CD4-positive, alpha-beta T cell (primary cell): ENCODE measurements around the gene CD74. TPM values are rescaled to one million over a fixed set of nuclear protein-coding genes. Genes with fewer than 3 reads are reported as not detected.
A peak's percentile ranks its signal among the peaks of the same experiment; 100 is the strongest.

Experiments
- ATAC-seq: fragments of 200-7000 bp; cut with Tn5 transposase; one replicate; pipeline ENCODE4 v1.10.0; 2022; ENCODE audit warnings: mild to moderate bottlenecking; ENCODE audit not compliant: poor library complexity
- CTCF ChIA-PET: fragments of 350-600 bp; sonication (Branson Sonifier 250); formaldehyde crosslinking; loops from one replicate; lab custom pipeline; 2021; ENCODE audit warnings: antibody characterized with exemption, inconsistent platforms; lab: Charles Lee
- POLR2A ChIA-PET: fragments of 350-600 bp; sonication (Branson Sonifier 250); formaldehyde crosslinking; loops from one replicate; lab custom pipeline; 2021; ENCODE audit warnings: antibody characterized with exemption, inconsistent platforms; lab: Charles Lee
- DNase-seq, 14 experiments: peaks; one replicate each; pipeline ENCODE4 v3.0.0-alpha.2; 2013 to 2020; ENCODE audit warnings: mixed read lengths in 2 of 14
- H3K27ac ChIP-seq, 2 donors: one replicate each; pipeline versions ENCODE4 v1.5.1 to v1.7.0; 2013; ENCODE audit warnings: low read length in 2 of 2, low read depth in 1 of 2, mild to moderate bottlenecking in 1 of 2
- H3K27me3 ChIP-seq, 2 experiments: 1 replicate in 1 of 2; 2 replicates in 1 of 2; pipeline versions ENCODE4 v1.6.1 to v1.7.0; 2013; ENCODE audit warnings: low read length in 2 of 2, control low read depth in 1 of 2, mild to moderate bottlenecking in 1 of 2, moderate library complexity in 1 of 2; ENCODE audit not compliant: insufficient read depth in 2 of 2, control insufficient read depth in 1 of 2
- H3K36me3 ChIP-seq: one replicate; pipeline ENCODE4 v1.6.1; 2013; ENCODE audit warnings: low read length, control low read depth; ENCODE audit not compliant: insufficient read depth
- H3K4me1 ChIP-seq: one replicate; pipeline ENCODE4 v1.6.1; 2013; ENCODE audit warnings: low read length, control low read depth; ENCODE audit not compliant: insufficient read depth
- H3K4me3 ChIP-seq: one replicate; pipeline ENCODE4 v1.5.1; 2013; ENCODE audit warnings: mild to moderate bottlenecking, low read length, moderate library complexity
- H3K9me3 ChIP-seq, 2 experiments: 1 replicate in 1 of 2; 2 replicates in 1 of 2; pipeline versions ENCODE4 v1.6.1 to v1.7.0; 2013; ENCODE audit warnings: low read length in 2 of 2, mild to moderate bottlenecking in 2 of 2, control low read depth in 1 of 2, moderate library complexity in 1 of 2; ENCODE audit not compliant: control insufficient read depth in 1 of 2, insufficient read depth in 1 of 2
- H3K27ac Mint-ChIP-seq: one replicate; pipeline ENCODE4 v1.8.0; 2020; ENCODE audit warnings: mixed read lengths
- H3K27me3 Mint-ChIP-seq: one replicate; pipeline ENCODE4 v1.8.0; 2021; ENCODE audit warnings: mixed read lengths
- H3K36me3 Mint-ChIP-seq: one replicate; pipeline ENCODE4 v1.8.0; 2021; ENCODE audit warnings: low read depth, mixed read lengths
- H3K4me1 Mint-ChIP-seq: one replicate; pipeline ENCODE4 v1.8.0; 2021; ENCODE audit warnings: low read depth, mixed read lengths
- H3K4me3 Mint-ChIP-seq: one replicate; pipeline ENCODE4 v1.8.0; 2020; ENCODE audit warnings: mild to moderate bottlenecking, mixed read lengths
- H3K9me3 Mint-ChIP-seq: one replicate; pipeline ENCODE4 v1.8.0; 2020; ENCODE audit warnings: mixed read lengths
- CTCF ChIP-seq: fragments of 200-600 bp; IDR thresholded peaks from one replicate; pipeline ENCODE4 v1.8.0; 2022; ENCODE audit warnings: antibody characterized with exemption, mild to moderate bottlenecking
- intact Hi-C, 2 experiments: fragments of 100-400 bp; cut with DNase I in 1 of 2; cut with micrococcal nuclease in 1 of 2; formaldehyde crosslinking; loops; one replicate each; pipeline versions ENCODE4 v1.15.1 to v1.9.0; 2023 to 2025; cut with DNase I, micrococcal nuclease
- total RNA-seq, 174 experiments: library from RNA in 2 of 174; stranded (reverse) in 2 of 174; gene quantifications; one replicate each; pipeline ENCODE4 v1.2.3 and lab custom pipeline; 2021 to 2026

The CD74 gene
- total RNA-seq, 2 experiments from 2014 or later: 299 to 303 TPM

GRCh38 chr5:150442699-150443080 is 30.0 kb upstream of the CD74 start:
- peak overlapping the region; percentile 70 for H3K27ac Mint-ChIP-seq
- H3K4me1 Mint-ChIP-seq: peaks cover 29% of the 10 kb centered on the region
- peaks cover 64% of the 10 kb centered on the region for H3K36me3 Mint-ChIP-seq
- Histone ChIP-seq H3K4me1 (peaks cover 20% of the 10 kb centered on the region), H3K27ac (no peak overlapping the region), H3K4me3 (no peak overlapping the region), H3K9me3 (no peaks in the 10 kb centered on the region), H3K27me3 (no peaks in the 10 kb centered on the region), H3K36me3 (peaks cover 56% of the 10 kb centered on the region)
- H3K27me3 Mint-ChIP-seq: no peaks in the 10 kb centered on the region
- no peak for DNase-seq
- no peak for ATAC-seq
- intact Hi-C loops: no loop called here
- CTCF ChIA-PET: no interaction called here
- no peaks in the 10 kb centered on the region for H3K9me3 Mint-ChIP-seq
- no peak for TF ChIP-seq CTCF
- POLR2A ChIA-PET: interaction anchor here (0.6 to 1.0 kb wide), 3 partner anchors 30 to 61 kb away, joined by 3 read pairs; partner anchors contain the start of gene CD74
- H3K4me3 Mint-ChIP-seq: no peak overlapping the region

GRCh38 chr5:150441813-150442698 is 29.3 kb upstream of the CD74 start:
- Histone ChIP-seq H3K4me3 (no peak overlapping the region), H3K9me3 (no peaks in the 10 kb centered on the region), H3K36me3 (peaks cover 49% of the 10 kb centered on the region), H3K27ac (no peak overlapping the region), H3K27me3 (no peaks in the 10 kb centered on the region), H3K4me1 (peaks cover 14% of the 10 kb centered on the region)
- peak overlapping the region; percentile 27 for H3K27ac Mint-ChIP-seq
- no peak for TF ChIP-seq CTCF
- ChIA-PET POLR2A (interaction anchor here (0.6 to 1.0 kb wide), 3 partner anchors 29 to 61 kb away, joined by 3 read pairs; partner anchors contain the start of gene CD74), CTCF (no interaction called here)
- ATAC-seq: no peak
- intact Hi-C loops: no loop called here
- DNase-seq: no peak
- no peak overlapping the region for H3K4me3 Mint-ChIP-seq
- H3K27me3 Mint-ChIP-seq: no peaks in the 10 kb centered on the region
- H3K36me3 Mint-ChIP-seq: peaks cover 58% of the 10 kb centered on the region
- peaks cover 23% of the 10 kb centered on the region for H3K4me1 Mint-ChIP-seq
- no peaks in the 10 kb centered on the region for H3K9me3 Mint-ChIP-seq

GRCh38 chr5:150440948-150441812 is 28.5 kb upstream of the CD74 start:
- Mint-ChIP-seq H3K36me3 (peaks cover 49% of the 10 kb centered on the region), H3K27me3 (no peaks in the 10 kb centered on the region), H3K9me3 (no peaks in the 10 kb centered on the region), H3K4me3 (no peak overlapping the region), H3K27ac (no peak overlapping the region), H3K4me1 (peaks cover 16% of the 10 kb centered on the region)
- intact Hi-C loops: no loop called here
- peaks cover 41% of the 10 kb centered on the region for H3K36me3 ChIP-seq
- no peak overlapping the region for H3K27ac ChIP-seq
- no peaks in the 10 kb centered on the region for H3K9me3 ChIP-seq
- ChIA-PET CTCF (no interaction called here), POLR2A (no interaction called here)
- DNase-seq: no peak
- no peak overlapping the region for H3K4me3 ChIP-seq
- no peak for TF ChIP-seq CTCF
- no peak for ATAC-seq
- no peaks in the 10 kb centered on the region for H3K27me3 ChIP-seq
- peaks cover 10% of the 10 kb centered on the region for H3K4me1 ChIP-seq
